HepG2 (cell line): Measurements from ENCODE around the gene TOM1L2. TPM values are rescaled to one million over a fixed set of nuclear protein-coding genes. Genes with fewer than 3 reads are reported as not detected.

Experiments used
- CHCHD3 ChIP-seq: sonication (generic); formaldehyde crosslinking; IDR thresholded peaks from 2 replicates; pipeline ENCODE4 v1.8.0; 2022; ENCODE audit warnings: mild to moderate bottlenecking, missing genetic modification reagents, moderate library complexity
- FOXK1 ChIP-seq: sonication (generic); formaldehyde crosslinking; IDR thresholded peaks from 2 replicates; pipeline ENCODE4 v1.4.0; 2020; ENCODE audit warnings: low read depth, missing genetic modification reagents, borderline replicate concordance
- HNF4A ChIP-seq: sonication (generic); formaldehyde crosslinking; IDR thresholded peaks from 2 replicates; pipeline ENCODE4 v1.4.0; 2020; ENCODE audit warnings: missing genetic modification reagents
- KDM1A ChIP-seq: IDR thresholded peaks from 2 replicates; pipeline ENCODE4 v1.6.1; 2016; ENCODE audit warnings: missing compliant biosample characterization
- MAZ ChIP-seq, 2 experiments: sonication (generic) in 1 of 2; formaldehyde crosslinking in 1 of 2; IDR thresholded peaks; 2 replicates each; pipeline versions ENCODE4 v1.5.0 to v1.6.1; 2012 to 2020; ENCODE audit warnings: low read depth in 2 of 2, mild to moderate bottlenecking in 2 of 2, borderline replicate concordance in 1 of 2, improper control_type of control experiment in 1 of 2, low read length in 1 of 2, missing genetic modification reagents in 1 of 2, moderate library complexity in 1 of 2
- THAP11 ChIP-seq: IDR thresholded peaks from 2 replicates; pipeline ENCODE4 v1.6.1; 2016; ENCODE audit warnings: missing biosample characterization, missing genetic modification reagents
- ZNF775 ChIP-seq: sonication (generic); formaldehyde crosslinking; IDR thresholded peaks from 2 replicates; pipeline ENCODE4 v1.4.0; 2020; ENCODE audit warnings: missing genetic modification reagents, mild to moderate bottlenecking, moderate library complexity, borderline replicate concordance
- ZNF883 ChIP-seq: sonication (generic); formaldehyde crosslinking; IDR thresholded peaks from 2 replicates; pipeline ENCODE4 v1.5.1; 2020; ENCODE audit warnings: mild to moderate bottlenecking, missing genetic modification reagents; ENCODE audit errors: not compliant biosample characterization
- polyA plus RNA-seq, 8 experiments: library from polyadenylated mRNA; depleted of rRNA in 3 of 8; stranded (reverse) in 7 of 8; unstranded in 1 of 8; fragments of >200 nt; fragmentation: Illumina TruSeq in 4 of 8; extraction: Trizol in 4 of 8; gene quantifications; 2 replicates each; pipeline versions ENCODE4 v1.2.1 to v1.2.3, GENCODE V29; 2011 to 2016; ENCODE audit warnings: low read depth in 4 of 8, missing spikeins in 1 of 8, mixed read lengths in 1 of 8; ENCODE audit not compliant: insufficient read depth in 1 of 8
- total RNA-seq, 5 experiments: library from RNA; depleted of rRNA; stranded (reverse); fragments of >200 nt; fragmentation: Illumina TruSeq; extraction: Trizol; gene quantifications; 2 replicates each; pipeline ENCODE4 v1.2.3, GENCODE V29; 2016; ENCODE audit warnings: low read depth in 1 of 5
- TF ChIP-seq, protein P1 (sequence below): sonication (generic); formaldehyde crosslinking; IDR thresholded peaks from 2 replicates; pipeline ENCODE4 v1.5.0; 2020; ENCODE audit warnings: missing genetic modification reagents
- TF ChIP-seq, protein P2 (sequence below): sonication (generic); formaldehyde crosslinking; IDR thresholded peaks from 2 replicates; pipeline ENCODE4 v1.8.0; 2022; ENCODE audit warnings: missing genetic modification reagents, low read depth, mild to moderate bottlenecking, borderline replicate concordance
- TF ChIP-seq, protein P3 (sequence below): sonication (generic); formaldehyde crosslinking; IDR thresholded peaks from 2 replicates; pipeline ENCODE4 v1.4.0; 2020; ENCODE audit warnings: missing genetic modification reagents

The TOM1L2 gene
- total and polyA plus RNA-seq, 2 of the 13 experiments (the other 11 are each of a cell fraction or from before 2014, with no cell fraction given), result 4.7 to 7.4 TPM

DNA sequence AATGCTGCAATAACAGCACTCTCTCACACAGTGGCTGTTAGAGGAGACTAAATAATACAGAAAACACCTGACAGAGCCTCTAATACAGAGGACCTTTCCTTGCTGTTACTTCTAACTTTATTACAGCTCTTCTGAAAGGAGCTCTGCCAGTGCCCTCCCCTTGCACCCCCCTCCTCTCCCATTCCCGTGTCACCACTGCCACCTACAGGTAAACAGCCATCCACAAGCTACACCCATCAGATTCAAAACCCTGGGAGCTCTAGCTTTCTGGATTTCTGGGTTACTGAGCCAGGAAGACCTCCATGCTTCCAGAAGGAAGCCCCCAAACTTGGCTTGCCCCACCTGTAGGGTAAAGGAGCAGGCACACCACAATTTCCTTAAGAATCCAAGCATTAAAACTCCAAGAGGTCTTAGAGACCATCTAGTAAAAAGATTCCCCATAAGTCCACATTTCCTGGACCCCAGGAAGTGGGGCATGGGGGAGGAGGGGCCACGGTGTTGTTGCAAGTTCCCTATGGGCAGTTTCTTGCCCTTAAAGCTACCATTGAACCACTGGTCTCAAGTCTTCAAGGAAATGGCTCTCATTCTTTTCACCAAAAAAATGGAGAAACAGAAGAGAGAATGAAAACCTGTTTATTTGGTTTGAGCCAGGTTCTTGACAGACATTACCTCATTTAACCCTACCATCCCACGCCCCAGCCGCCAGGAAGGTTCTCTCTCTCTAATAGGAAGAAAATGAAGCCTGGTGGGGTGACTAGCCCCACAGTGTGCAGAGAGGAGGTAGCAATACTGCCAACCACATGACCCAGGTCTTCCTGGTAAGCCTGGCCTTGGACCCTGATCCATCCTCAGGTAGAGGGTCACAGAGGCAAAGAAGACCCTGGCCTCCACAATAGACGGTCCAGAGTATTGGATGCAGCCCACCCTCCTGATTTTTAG lies 52.8 kb downstream of the TOM1L2 start (continued):
- TF ChIP-seq FOXK1 (CRISPR knock-in tag) (no peak), KDM1A (no peak), THAP11 (CRISPR knock-in tag) (0 out of 2 replicates have a peak, but pooled peaks have one; percentile 25), HNF4A (CRISPR knock-in tag) (peak; percentile 61), ZNF775 (no peak), MAZ (IDR thresholded peaks at IDR 0.05; ENCODE audit: borderline replicate concordance, low read depth, low read length) (peak; percentile 83; the same call in 1 of the 2 replicates), MAZ (CRISPR knock-in tag; IDR thresholded peaks at IDR 0.05; ENCODE audit: low read depth) (no peak), ZNF883 (CRISPR knock-in tag) (no peak), CHCHD3 (CRISPR knock-in tag) (no peak)
- TF ChIP-seq, protein P1, sequence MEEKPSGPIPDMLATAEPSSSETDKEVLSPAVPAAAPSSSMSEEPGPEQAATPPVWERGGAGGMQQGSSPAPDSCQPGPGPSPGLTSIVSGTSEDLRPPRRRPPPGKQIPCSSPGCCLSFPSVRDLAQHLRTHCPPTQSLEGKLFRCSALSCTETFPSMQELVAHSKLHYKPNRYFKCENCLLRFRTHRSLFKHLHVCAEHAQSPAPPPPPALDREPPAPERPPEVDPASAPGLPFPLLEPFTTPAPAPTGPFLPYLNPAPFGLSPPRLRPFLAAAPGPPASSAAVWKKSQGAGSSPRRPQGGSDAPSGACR (CRISPR knock-in tag), result peak; percentile 53; the same call in 1 of the 2 replicates
- TF ChIP-seq, protein P2, sequence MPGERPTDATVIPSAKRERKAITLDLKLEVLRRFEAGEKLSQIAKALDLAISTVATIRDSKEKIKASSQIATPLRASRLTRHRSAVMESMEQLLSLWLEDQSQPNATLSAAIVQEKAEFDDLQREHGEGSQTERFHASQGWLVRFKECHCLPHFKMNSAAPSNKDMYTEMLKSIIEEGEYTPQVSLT (CRISPR knock-in tag), result 0 out of 2 replicates have a peak, but pooled peaks have one; percentile 39
- TF ChIP-seq, protein P3, sequence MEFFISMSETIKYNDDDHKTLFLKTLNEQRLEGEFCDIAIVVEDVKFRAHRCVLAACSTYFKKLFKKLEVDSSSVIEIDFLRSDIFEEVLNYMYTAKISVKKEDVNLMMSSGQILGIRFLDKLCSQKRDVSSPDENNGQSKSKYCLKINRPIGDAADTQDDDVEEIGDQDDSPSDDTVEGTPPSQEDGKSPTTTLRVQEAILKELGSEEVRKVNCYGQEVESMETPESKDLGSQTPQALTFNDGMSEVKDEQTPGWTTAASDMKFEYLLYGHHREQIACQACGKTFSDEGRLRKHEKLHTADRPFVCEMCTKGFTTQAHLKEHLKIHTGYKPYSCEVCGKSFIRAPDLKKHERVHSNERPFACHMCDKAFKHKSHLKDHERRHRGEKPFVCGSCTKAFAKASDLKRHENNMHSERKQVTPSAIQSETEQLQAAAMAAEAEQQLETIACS (CRISPR knock-in tag), result no peak
